Ishikawa (cell line): ENCODE data around the gene RFT1.

Source experiments
- CEBPB ChIP-seq: IDR thresholded peaks from 2 replicates; pipeline ENCODE4 v1.6.1; 2012
- CREB1 ChIP-seq: IDR thresholded peaks from 2 replicates; pipeline ENCODE4 v1.6.1; 2012; ENCODE audit warnings: low read depth
- EGR1 ChIP-seq: IDR thresholded peaks from 2 replicates; pipeline ENCODE4 v1.6.1; 2012
- EP300 ChIP-seq: IDR thresholded peaks from 2 replicates; pipeline ENCODE4 v1.6.1; 2012; ENCODE audit warnings: borderline replicate concordance
- FOXM1 ChIP-seq: IDR thresholded peaks from 2 replicates; pipeline ENCODE4 v1.6.1; 2012; ENCODE audit warnings: low read depth, borderline replicate concordance
- NFIC ChIP-seq: IDR thresholded peaks from 2 replicates; pipeline ENCODE4 v1.6.1; 2012
- RAD21 ChIP-seq: IDR thresholded peaks from 2 replicates; pipeline ENCODE4 v1.6.1; 2012; ENCODE audit warnings: low read depth
- REST ChIP-seq: IDR thresholded peaks from 2 replicates; pipeline ENCODE4 v1.6.1; 2012; ENCODE audit warnings: low read depth, mild to moderate bottlenecking
- TAF1 ChIP-seq: IDR thresholded peaks from 2 replicates; pipeline ENCODE4 v1.6.1; 2012; ENCODE audit warnings: low read depth, mild to moderate bottlenecking
- TCF12 ChIP-seq: IDR thresholded peaks from 2 replicates; pipeline ENCODE4 v1.6.1; 2012; ENCODE audit warnings: low read depth
- ZBTB7A ChIP-seq: IDR thresholded peaks from 2 replicates; pipeline ENCODE4 v1.6.1; 2012; ENCODE audit warnings: low read depth
- TF ChIP-seq, protein P1 (sequence below): IDR thresholded peaks from 2 replicates; pipeline ENCODE4 v1.6.1; 2012
- TF ChIP-seq, protein P2 (sequence below): IDR thresholded peaks from 2 replicates; pipeline ENCODE4 v1.6.1; 2012

GRCh38 chr3:53147903-53148400 lies 17.7 kb upstream of the RFT1 start:
- TF ChIP-seq CREB1 (no peak), CEBPB (no peak), FOXM1 (no peak), TAF1 (no peak), REST (no peak), EGR1 (no peak), NFIC (peak; percentile 63; the same call in 1 of the 2 replicates), EP300 (no peak), TCF12 (no peak), RAD21 (no peak), ZBTB7A (no peak)
- TF ChIP-seq, protein P1, sequence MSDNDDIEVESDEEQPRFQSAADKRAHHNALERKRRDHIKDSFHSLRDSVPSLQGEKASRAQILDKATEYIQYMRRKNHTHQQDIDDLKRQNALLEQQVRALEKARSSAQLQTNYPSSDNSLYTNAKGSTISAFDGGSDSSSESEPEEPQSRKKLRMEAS = no peak
- TF ChIP-seq, protein P2, sequence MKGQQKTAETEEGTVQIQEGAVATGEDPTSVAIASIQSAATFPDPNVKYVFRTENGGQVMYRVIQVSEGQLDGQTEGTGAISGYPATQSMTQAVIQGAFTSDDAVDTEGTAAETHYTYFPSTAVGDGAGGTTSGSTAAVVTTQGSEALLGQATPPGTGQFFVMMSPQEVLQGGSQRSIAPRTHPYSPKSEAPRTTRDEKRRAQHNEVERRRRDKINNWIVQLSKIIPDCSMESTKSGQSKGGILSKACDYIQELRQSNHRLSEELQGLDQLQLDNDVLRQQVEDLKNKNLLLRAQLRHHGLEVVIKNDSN = no peak
